ENCODE measurements around the gene CCR5.
"Not testable (repeated sequence)": the region's sequence is repeated elsewhere in the genome, so short reads cannot be mapped to it uniquely, and the experiment has no call there.

The CCR5 gene

GRCh38 chr3:46370839-46371518 is at the start of gene CCR5:
Gene CCR5, plus strand, starts transcription at chr3:46370946. Its CDS starts 1,957 bp downstream, at chr3:46372903.
- DNase-seq: peak; percentile 44 to 63 (median 61)

DNA sequence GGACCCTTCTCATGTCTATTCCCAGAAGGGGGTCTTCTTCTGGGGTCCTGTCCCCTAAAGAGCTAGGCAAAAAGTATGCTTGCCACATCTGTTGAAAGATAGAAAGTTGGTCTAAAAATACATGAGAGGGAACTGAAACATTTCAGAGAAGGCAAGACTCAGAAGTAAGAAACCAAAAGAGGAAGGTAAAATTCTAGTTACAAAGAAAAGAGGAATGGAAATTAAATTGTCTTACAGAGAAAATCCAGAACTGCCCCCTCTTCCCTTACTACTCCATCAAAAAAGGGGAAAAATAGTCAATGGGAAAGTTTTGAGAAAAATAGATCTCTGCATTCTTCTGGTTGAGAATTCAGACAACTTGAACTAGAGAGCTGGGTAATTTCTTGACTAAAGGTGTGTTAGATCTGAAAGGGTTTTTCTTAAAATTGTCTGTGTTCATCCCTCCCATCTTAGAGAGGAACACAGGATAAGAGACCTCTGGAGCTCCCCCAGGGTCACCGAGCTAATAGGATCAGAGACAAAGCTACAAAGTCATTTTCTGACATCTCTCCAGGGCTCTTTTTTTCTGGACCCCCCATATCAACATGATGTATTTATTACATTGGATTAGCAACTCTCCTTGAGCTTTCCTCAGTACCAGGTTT is 49.2 kb upstream of the CCR5 start:
- peak; percentile 44 to 89 (median 79) for DNase-seq

DNA sequence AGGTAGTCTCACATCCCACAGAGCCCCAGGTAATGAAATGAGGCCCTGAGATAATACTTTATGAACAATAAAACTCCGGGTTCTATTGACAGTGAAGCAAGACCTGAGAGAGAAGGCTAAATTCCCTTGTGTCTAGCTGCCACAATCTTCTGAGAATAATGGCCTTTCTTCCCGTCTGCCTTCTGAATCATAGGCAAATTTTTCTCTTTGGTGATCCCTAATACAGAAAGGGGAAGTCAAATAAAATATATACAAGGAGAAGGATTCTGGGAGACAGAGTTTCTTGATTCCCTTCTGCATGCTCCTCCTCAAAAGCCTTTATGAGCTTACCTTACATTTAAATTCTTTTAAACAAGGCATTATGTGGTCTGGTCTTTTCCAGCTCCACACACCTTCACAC is 46.7 kb upstream of the CCR5 start:
- peak; percentile 63 to 91 (median 83) for DNase-seq

- DNase-seq: no peak
Observed at GRCh38 chr3:46325645-46326300, 45.0 kb upstream of the CCR5 start.

DNA sequence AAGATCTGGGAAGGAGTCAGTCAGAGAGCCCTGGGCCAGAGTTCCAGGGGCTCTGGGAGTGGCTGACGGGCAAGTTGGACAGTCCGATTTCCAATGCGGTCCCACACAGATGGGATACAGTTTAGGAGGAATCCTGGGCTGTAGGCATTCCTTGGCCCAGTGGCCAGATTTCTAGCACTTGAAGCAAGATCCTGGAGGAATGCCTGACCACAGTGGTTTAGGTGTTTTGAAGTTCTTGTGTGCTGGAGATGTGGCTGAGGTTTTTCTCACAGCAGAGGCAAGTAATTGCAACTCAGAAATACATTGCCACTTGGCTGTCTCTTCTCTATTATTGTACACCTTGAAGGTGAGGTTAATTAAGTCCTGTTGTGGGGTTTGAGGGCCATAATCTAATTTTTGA is 40.1 kb upstream of the CCR5 start:
- DNase-seq: not testable (repeated sequence)

DNA sequence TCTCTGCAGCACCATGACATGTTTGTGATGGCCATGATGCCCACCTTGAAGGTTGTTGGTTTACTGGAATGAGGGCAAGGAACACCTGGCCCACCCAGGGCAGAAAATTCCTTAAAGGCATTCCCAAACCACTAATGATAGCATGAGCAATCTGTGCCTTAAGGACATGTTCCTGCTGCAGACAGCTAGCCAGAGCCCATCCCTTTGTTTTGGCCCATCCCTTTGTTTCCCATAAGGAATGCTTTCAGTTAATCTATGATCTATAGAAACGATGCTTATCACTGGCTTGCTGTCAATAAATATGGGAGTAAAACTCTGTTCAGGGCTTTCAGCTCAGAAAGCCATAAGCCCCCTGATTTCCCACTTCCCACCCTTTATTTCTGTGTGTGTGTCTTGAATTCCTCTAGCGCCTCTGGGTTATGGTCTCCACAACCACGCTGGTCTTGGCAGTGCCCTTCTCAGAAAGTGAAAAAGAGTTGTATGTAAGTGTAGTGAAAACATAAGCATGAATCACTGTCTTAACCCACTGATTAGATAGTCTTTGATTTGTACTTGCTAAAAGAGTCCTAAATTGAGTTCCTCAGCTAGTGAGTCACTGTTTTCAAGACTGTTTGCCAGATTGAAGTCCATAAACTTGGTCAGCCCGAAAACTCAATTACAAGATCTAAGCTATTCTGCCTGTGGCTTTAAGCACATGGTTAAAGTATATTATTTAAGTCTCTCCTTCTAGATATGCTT is 35.8 kb upstream of the CCR5 start:
- peak in 2 of 3 donors; percentile 40 to 48 for DNase-seq

GRCh38 chr3:46335541-46335940 is 35.2 kb upstream of the CCR5 start:
- DNase-seq: no peak

DNA sequence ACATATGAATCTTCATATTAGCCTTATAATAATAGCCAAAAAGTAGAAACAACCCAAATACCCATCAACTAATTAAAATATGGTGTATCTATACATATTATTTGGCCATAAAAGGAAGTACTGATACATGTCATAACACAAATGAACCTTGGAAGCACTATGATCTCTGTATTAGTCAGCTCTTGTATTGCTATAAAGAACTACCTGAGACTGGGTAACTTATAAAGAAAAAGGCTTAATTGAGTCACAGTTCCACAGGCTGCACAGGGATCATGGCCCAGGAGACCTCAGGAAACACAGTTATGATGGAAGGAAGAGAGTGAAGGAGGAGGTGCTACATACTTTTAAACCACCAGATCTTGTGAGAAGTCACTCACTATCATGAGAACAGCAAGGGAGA is 32.8 kb upstream of the CCR5 start:
- DNase-seq: no peak

DNA sequence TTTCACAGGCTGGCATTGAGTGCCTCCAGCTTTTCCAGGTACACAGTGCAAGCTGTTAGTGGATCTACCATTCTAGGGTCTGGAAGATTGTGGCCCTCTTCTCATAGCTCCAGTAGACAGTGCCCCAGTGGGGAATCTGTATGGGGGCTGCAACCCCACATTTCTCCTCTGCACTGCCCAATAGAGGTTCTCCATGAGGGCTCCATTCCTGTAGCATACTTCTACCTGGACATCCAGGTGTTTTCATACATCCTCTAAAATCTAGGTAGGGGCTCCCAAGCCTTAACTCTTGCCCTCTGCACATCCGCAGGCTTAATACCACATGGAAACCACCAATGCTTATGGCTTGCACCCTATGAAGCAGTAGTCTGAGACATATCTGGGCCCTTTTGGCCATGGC is 31.9 kb upstream of the CCR5 start:
- no peak for DNase-seq

DNA sequence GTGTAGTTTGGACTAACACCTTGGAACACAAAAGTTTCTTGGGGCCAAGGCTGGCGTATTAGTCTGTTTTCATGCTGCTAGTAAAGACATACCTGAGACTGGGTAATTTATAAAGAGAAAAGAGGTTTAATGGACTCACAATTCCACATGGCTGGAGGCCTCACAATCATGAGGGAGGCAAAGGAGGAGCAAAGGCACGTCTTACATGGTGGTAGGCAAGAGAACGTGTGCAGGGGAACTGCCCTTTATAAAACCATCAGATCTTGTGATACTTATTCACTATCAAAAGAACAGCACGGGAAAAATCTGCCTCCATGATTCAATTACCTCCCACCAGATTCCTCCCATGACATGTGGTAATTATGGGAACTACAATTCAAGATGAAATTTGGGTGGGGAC is 26.3 kb upstream of the CCR5 start:
- DNase-seq: no peak

DNA sequence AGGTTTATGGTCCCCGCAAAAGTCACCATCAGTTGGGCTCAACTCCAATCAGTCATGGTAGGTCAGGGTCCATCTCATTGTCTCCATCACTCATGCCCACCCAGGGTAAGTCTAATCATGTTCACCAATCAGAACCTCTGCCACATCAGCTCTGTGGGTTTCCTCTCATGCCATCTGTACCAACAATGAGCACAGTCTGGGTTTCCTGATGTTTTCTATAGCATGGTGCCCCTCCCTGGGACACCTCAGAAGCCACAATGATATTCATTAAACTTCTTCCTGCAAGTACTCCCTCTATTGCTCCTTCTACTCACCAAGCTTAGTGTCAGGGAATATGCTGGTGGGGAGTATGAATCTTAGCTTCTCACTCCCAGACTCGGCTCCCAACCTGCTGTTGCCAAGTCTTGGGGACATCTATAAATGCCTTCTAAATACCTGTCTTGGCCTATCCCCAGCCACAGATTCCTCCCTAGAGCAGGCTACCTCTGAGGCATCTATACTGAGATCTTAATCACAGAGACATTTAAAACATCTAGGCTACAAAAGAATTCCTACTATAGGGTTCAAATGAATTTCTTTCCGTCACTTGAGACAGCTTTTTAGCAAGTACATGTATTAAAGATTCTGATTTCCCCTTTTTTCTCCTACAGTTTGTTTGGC is 21.8 kb upstream of the CCR5 start:
- no peak for DNase-seq

DNA sequence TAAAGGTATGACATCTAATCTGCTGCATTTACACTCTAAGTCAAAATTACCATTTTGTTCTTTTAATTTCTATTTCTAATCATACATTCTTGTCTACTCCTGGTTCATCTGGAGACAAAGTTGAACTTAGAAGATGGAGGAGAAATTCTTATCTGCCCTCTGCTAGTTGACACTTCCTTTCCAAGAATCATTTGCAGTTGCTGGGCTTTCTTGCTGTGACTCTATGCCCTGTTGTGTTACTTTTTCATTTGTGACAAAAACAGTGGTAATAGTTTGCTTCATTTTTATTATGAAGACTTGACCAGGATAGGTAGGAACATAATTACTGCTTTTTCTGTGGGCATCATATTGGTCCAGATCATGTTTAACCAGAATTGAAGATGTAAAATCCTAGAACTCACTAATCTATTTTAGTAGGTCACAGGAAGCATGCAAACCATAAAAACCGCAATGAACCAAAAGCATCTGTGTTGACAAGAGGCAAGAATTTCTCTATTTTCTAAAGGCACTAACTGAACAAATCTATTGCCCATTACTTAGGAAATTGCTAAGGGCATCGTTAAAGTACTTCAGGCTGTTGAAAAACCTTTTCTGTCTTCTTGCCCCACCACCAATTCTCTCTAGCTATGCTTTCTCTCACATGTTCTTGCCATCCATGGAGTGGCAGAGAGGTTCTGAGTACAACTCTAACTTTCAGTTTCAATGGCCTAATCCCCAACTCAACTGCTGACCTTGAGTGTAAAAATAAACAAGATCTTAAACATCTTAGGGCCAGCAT is 21.1 kb upstream of the CCR5 start:
- peak in 1 of 3 donors; percentile 46 for DNase-seq

DNA sequence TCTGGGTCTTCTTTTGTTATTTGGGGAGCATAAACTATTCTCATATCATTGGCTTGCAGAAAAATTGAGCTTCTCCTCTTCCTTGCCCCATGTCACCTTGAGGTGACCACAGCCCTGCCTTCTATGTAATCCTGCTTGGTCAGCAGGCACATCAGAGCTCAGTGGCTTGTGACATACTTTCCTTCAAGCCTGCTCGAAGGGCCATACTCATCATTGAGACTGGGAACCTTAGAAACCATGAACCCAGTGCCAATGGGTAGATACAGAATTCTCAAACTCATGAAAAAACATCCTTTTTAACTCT is 20.5 kb upstream of the CCR5 start:
- no peak for DNase-seq

DNA sequence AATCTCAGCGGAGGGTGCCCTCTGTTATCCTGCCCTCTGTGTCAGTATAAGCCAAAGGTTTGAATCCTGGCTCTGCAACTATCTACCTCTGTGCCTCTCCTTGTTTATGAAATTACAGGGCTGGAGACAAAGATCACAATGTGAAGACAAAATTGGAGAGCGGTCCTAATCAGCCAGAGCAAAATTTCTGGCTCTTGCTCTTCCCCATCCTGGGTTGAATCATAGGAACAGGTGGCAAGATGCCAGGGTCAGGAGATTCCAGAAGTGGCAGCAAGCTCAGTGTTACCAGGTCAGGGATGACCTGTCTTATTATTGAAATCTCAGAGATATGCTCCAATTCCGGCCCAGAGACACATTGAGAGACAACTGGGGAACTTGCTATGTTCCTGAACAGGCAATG is 19.1 kb upstream of the CCR5 start:
- peak in 1 of 3 donors; percentile 35 for DNase-seq

GRCh38 chr3:46353090-46353489 is 17.7 kb upstream of the CCR5 start:
- DNase-seq: no peak

- DNase-seq: peak; percentile 41 to 57 (median 52)
Observed at GRCh38 chr3:46353647-46354410, 16.9 kb upstream of the CCR5 start, which contains the start of gene CCR2. Gene CCR2, plus strand, starts transcription at chr3:46354111. Its CDS starts 3,417 bp downstream, at chr3:46357528.

- DNase-seq: no peak
Observed at GRCh38 chr3:46354478-46354877, 16.3 kb upstream of the CCR5 start.

- no peak for DNase-seq
Observed at GRCh38 chr3:46354984-46355383, 15.8 kb upstream of the CCR5 start.

- DNase-seq: no peak
Observed at GRCh38 chr3:46356276-46356675, 14.5 kb upstream of the CCR5 start.

GRCh38 chr3:46356909-46357308 is 13.8 kb upstream of the CCR5 start:
- no peak for DNase-seq

- DNase-seq: no peak
Observed at GRCh38 chr3:46358466-46358865, 12.3 kb upstream of the CCR5 start.
